ENCODE data around the gene MEIOB.

Gene MEIOB

GRCh38 chr16:1831186-1832075 is 40.5 kb downstream of the MEIOB start:
- H3K9me3 ChIP-seq = no peaks in the 10 kb centered on the region
- H3K36me3 ChIP-seq = peaks cover 14% of the 10 kb centered on the region; the same call in 1 of the 2 replicates
- TF ChIP-seq Cebpa-rat (IDR thresholded peaks at IDR 0.05) = no peak
- 0 out of 2 replicates have a peak overlapping the region, but pooled peaks have one; percentile 6 for H3K9ac ChIP-seq
- no peak overlapping the region for H3K4me2 ChIP-seq
- no peak overlapping the region for H3K4me3 ChIP-seq
- no peaks in the 10 kb centered on the region for H3K27me3 ChIP-seq
- peaks cover 18% of the 10 kb centered on the region for H4K20me1 ChIP-seq
- no peak overlapping the region for H3K27ac ChIP-seq
- H3K4me1 ChIP-seq = peaks cover 25% of the 10 kb centered on the region

- Histone ChIP-seq H3K4me2 (no peak overlapping the region), H3K27ac (no peak overlapping the region), H3K9me3 (no peaks in the 10 kb centered on the region), H3K9ac (no peak overlapping the region), H3K36me3 (peaks cover 14% of the 10 kb centered on the region; the same call in 1 of the 2 replicates), H4K20me1 (peaks cover 27% of the 10 kb centered on the region), H3K4me3 (no peak overlapping the region), H3K27me3 (no peaks in the 10 kb centered on the region), H3K4me1 (peaks cover 34% of the 10 kb centered on the region)
- no peak for TF ChIP-seq Cebpa-rat (IDR thresholded peaks at IDR 0.05)
These were observed 41.8 kb downstream of the MEIOB start for GRCh38 chr16:1830213-1830612.

- Histone ChIP-seq H3K9ac (peak overlapping the region; percentile 84; the same call in 1 of the 2 replicates), H4K20me1 (peaks cover 41% of the 10 kb centered on the region), H3K4me3 (peak overlapping the region; percentile 94), H3K27ac (no peak overlapping the region), H3K4me1 (peaks cover 36% of the 10 kb centered on the region), H3K36me3 (peaks cover 14% of the 10 kb centered on the region; the same call in 1 of the 2 replicates), H3K4me2 (peak overlapping the region; percentile 93), H3K27me3 (no peaks in the 10 kb centered on the region), H3K9me3 (no peaks in the 10 kb centered on the region)
- TF ChIP-seq Cebpa-rat (IDR thresholded peaks at IDR 0.05) = no peak
These were observed 43.1 kb downstream of the MEIOB start for GRCh38 chr16:1828645-1829410.

- peak within 1 kb of the TSS; percentile 94 for H3K4me3 ChIP-seq
- no peaks in the 10 kb centered on the region for H3K9me3 ChIP-seq
- H3K27ac ChIP-seq = peak within 1 kb of the TSS; percentile 72
- TF ChIP-seq Cebpa-rat (IDR thresholded peaks at IDR 0.05) = no peak
- H3K4me1 ChIP-seq = peaks cover 36% of the 10 kb centered on the region
- peak within 1 kb of the TSS; percentile 93 for H3K4me2 ChIP-seq
- no peaks in the 10 kb centered on the region for H3K27me3 ChIP-seq
- peaks cover 53% of the 10 kb centered on the region for H4K20me1 ChIP-seq
- H3K36me3 ChIP-seq = peaks cover 26% of the 10 kb centered on the region
- H3K9ac ChIP-seq = peak within 1 kb of the TSS; percentile 84
These were observed 45.0 kb downstream of the MEIOB start, which contains the start of the genes FAHD1 and HAGH for GRCh38 chr16:1826691-1827573. FAHD1 (plus strand) TSS chr16:1827206; CDS start chr16:1827239, 33 bp downstream. HAGH (minus strand) TSS chr16:1826825; CDS start chr16:1826787, 38 bp downstream.

- H4K20me1 ChIP-seq = peaks cover 52% of the 10 kb centered on the region
- TF ChIP-seq Cebpa-rat (IDR thresholded peaks at IDR 0.05) = no peak
These were observed 45.9 kb downstream of the MEIOB start for GRCh38 chr16:1825864-1826690.

GRCh38 chr16:1825381-1825863 is 46.5 kb downstream of the MEIOB start:
- no peak overlapping the region for H3K27ac ChIP-seq
- H3K9ac ChIP-seq = peak overlapping the region; percentile 84; the same call in 1 of the 2 replicates
- peaks cover 56% of the 10 kb centered on the region for H4K20me1 ChIP-seq
- peaks cover 30% of the 10 kb centered on the region for H3K36me3 ChIP-seq
- H3K4me3 ChIP-seq = peak overlapping the region; percentile 94
- TF ChIP-seq Cebpa-rat (IDR thresholded peaks at IDR 0.05) = no peak
- H3K27me3 ChIP-seq = no peaks in the 10 kb centered on the region
- H3K4me1 ChIP-seq = peaks cover 36% of the 10 kb centered on the region
- no peaks in the 10 kb centered on the region for H3K9me3 ChIP-seq
- peak overlapping the region; percentile 93 for H3K4me2 ChIP-seq

More at GRCh38 chr16:1825864-1826690, 45.9 kb downstream of the MEIOB start:
- peak overlapping the region; percentile 93 for H3K4me2 ChIP-seq
- peak overlapping the region; percentile 84 for H3K9ac ChIP-seq
- H3K9me3 ChIP-seq = no peaks in the 10 kb centered on the region
- no peaks in the 10 kb centered on the region for H3K27me3 ChIP-seq
- peak overlapping the region; percentile 94 for H3K4me3 ChIP-seq
- H3K4me1 ChIP-seq = peaks cover 36% of the 10 kb centered on the region
- H3K36me3 ChIP-seq = peaks cover 26% of the 10 kb centered on the region
- peak overlapping the region; percentile 72 for H3K27ac ChIP-seq

GRCh38 chr16:1823821-1824220 is 48.1 kb downstream of the MEIOB start:
- H3K27me3 ChIP-seq = no peaks in the 10 kb centered on the region
- no peaks in the 10 kb centered on the region for H3K9me3 ChIP-seq
- peaks cover 48% of the 10 kb centered on the region for H4K20me1 ChIP-seq
- H3K36me3 ChIP-seq = peaks cover 41% of the 10 kb centered on the region
- no peak for TF ChIP-seq Cebpa-rat (IDR thresholded peaks at IDR 0.05)
- H3K27ac ChIP-seq = no peak overlapping the region
- H3K4me3 ChIP-seq = no peak overlapping the region
- no peak overlapping the region for H3K9ac ChIP-seq
- H3K4me2 ChIP-seq = no peak overlapping the region
- peaks cover 26% of the 10 kb centered on the region for H3K4me1 ChIP-seq

- no peaks in the 10 kb centered on the region for H3K9me3 ChIP-seq
- no peak overlapping the region for H3K4me3 ChIP-seq
- H4K20me1 ChIP-seq = peaks cover 46% of the 10 kb centered on the region
- TF ChIP-seq Cebpa-rat (IDR thresholded peaks at IDR 0.05) = no peak
- peaks cover 16% of the 10 kb centered on the region for H3K4me1 ChIP-seq
- no peaks in the 10 kb centered on the region for H3K27me3 ChIP-seq
- no peak overlapping the region for H3K9ac ChIP-seq
- peaks cover 52% of the 10 kb centered on the region for H3K36me3 ChIP-seq
- no peak overlapping the region for H3K4me2 ChIP-seq
- H3K27ac ChIP-seq = no peak overlapping the region
These were observed 49.2 kb downstream of the MEIOB start for GRCh38 chr16:1822801-1823200.

All from BLaER1 (cell line).